Esophagus muscularis mucosa (tissue), 4 donors: Measurements from ENCODE around the gene KRT6A.

Experiments
- CTCF ChIP-seq, 3 experiments: fragments of 200-600 bp in 2 of 3; fragments of 450-650 bp in 1 of 3; sonication (generic) in 2 of 3; IDR thresholded peaks; one replicate each; pipeline ENCODE4 v1.5.1; 2017 to 2019; ENCODE audit warnings: antibody characterized with exemption in 3 of 3, mild to moderate bottlenecking in 2 of 3, moderate library complexity in 1 of 3
- EP300 ChIP-seq: sonication (generic); formaldehyde crosslinking; IDR thresholded peaks from one replicate; pipeline ENCODE4 v1.6.1; 2017; ENCODE audit warnings: antibody characterized with exemption
- POLR2A ChIP-seq: fragments of 450-650 bp; IDR thresholded peaks from one replicate; pipeline ENCODE4 v1.6.1; 2017; ENCODE audit warnings: antibody characterized with exemption, moderate library complexity, mild to moderate bottlenecking, low read depth

- TF ChIP-seq POLR2A (no peak), CTCF (IDR thresholded peaks at IDR 0.05) (no peak), EP300 (no peak)
These were observed 36.4 kb upstream of the KRT6A start for GRCh38 chr12:52529417-52529816.
